Aorta (tissue), 5 donors: ENCODE data around the gene C21orf58. TPM values are rescaled to one million over a fixed set of nuclear protein-coding genes. Genes with fewer than 3 reads are reported as not detected.

Source experiments
- ATAC-seq: fragments of 200-7000 bp; cut with Tn5 transposase; one replicate; pipeline ENCODE4 v1.9.1; 2022; ENCODE audit warnings: moderate library complexity; ENCODE audit not compliant: low FRiP score
- DNase-seq, 2 donors: peaks; one replicate each; pipeline ENCODE4 v3.0.0-alpha.2; 2020
- H3K27ac ChIP-seq, 2 donors: one replicate each; pipeline ENCODE4 v1.5.1; 2013; ENCODE audit warnings: low read length in 2 of 2, mild to moderate bottlenecking in 2 of 2, moderate library complexity in 2 of 2, control low read depth in 1 of 2, inconsistent platforms in 1 of 2, low read depth in 1 of 2
- H3K27me3 ChIP-seq, 2 donors: one replicate each; pipeline ENCODE4 v1.6.1; 2013; ENCODE audit warnings: control low read depth in 1 of 2, low read length in 1 of 2, mild to moderate bottlenecking in 1 of 2, moderate library complexity in 1 of 2; ENCODE audit not compliant: insufficient read depth in 2 of 2, control insufficient read depth in 1 of 2
- H3K36me3 ChIP-seq, 2 donors: one replicate each; pipeline ENCODE4 v1.6.1; 2013; ENCODE audit warnings: control low read depth in 1 of 2, low read length in 1 of 2, mild to moderate bottlenecking in 1 of 2; ENCODE audit not compliant: insufficient read depth in 2 of 2, control insufficient read depth in 1 of 2
- H3K4me1 ChIP-seq, 2 donors: one replicate each; pipeline ENCODE4 v1.6.1; 2013; ENCODE audit warnings: low read length in 2 of 2, control low read depth in 1 of 2, mild to moderate bottlenecking in 1 of 2, moderate library complexity in 1 of 2; ENCODE audit not compliant: insufficient read depth in 2 of 2, control insufficient read depth in 1 of 2
- H3K4me3 ChIP-seq, 2 donors: one replicate each; pipeline ENCODE4 v1.5.1; 2013; ENCODE audit warnings: low read length in 2 of 2, control low read depth in 1 of 2, mild to moderate bottlenecking in 1 of 2
- H3K9me3 ChIP-seq: one replicate; pipeline ENCODE4 v1.6.1; 2013; ENCODE audit warnings: mild to moderate bottlenecking, low read length; ENCODE audit not compliant: control insufficient read depth
- WGBS, 2 donors: extraction: QIAGEN DNeasy Blood & Tissue Kit; methylation state at CpG; one replicate each; pipeline ENCODE4 v1.1.7; 2013; 5-methylcytosine and 5-hydroxymethylcytosine counted together
- intact Hi-C, 2 donors: fragments of 100-400 bp; cut with DNase I; formaldehyde crosslinking; loops; one replicate each; pipeline versions ENCODE4 v1.14.2 to v1.15.0; 2022
- polyA plus RNA-seq, 2 donors: library from polyadenylated mRNA; stranded (reverse); fragments of 200-250 nt; gene quantifications; one replicate each; pipeline ENCODE4 v1.2.3, GENCODE V29; 2013
- total RNA-seq, 2 donors: library from RNA; stranded (reverse); fragmentation: NEBNext Ultra II Directional; extraction: Animal tissue kit (Norgen Biotek cat#: 25700); gene quantifications; one replicate each; pipeline ENCODE4 v1.2.1, GENCODE V29; 2021
- donor health status: healthy with polysubstance abuse.
- donor health status: Bipolar disorder and iron deficiency.
- donor health status: DM: no; HTN: no; CAD: no.
- donor health status: DM: no; HTN: no; CAD: no.
- donor health status: DM: yes; HTN: yes; CAD: no.

C21orf58 gene
- total and polyA plus RNA-seq, 4 donors = 0.38 to 3.7 (median 1.7) TPM

- intact Hi-C loops = loop anchor here (5.0 kb wide), 2 partner anchors 37 to 58 kb away; partner anchors contain the start of genes C21orf58 (in 1 of the 2), LSS (in 1 of the 2) and PCNT (in 1 of the 2)
- peak within 1 kb of the TSS in 1 of 2 donors; percentile 93 for H3K27ac ChIP-seq
- H3K27me3 ChIP-seq = no peaks in the 10 kb centered on the region
- 28 to 30% methylated on average over 6 of the region's 6 CpGs for WGBS, 2 donors
- H3K4me3 ChIP-seq = peak within 1 kb of the TSS; percentile 63 to 92
- DNase-seq (no peak), ATAC-seq (no peak)
- peaks cover 0 to 7% of the 10 kb centered on the region in 2 donors for H3K4me1 ChIP-seq
- H3K9me3 ChIP-seq = no peaks in the 10 kb centered on the region
- peaks cover 0 to 2% of the 10 kb centered on the region in 2 donors for H3K36me3 ChIP-seq
These were observed 38.4 kb downstream of the C21orf58 start, which contains the start of gene MCM3AP for GRCh38 chr21:46285206-46285661. Gene MCM3AP (minus strand): TSS chr21:46285611. CDS start chr21:46285286, 325 bp downstream.

GRCh38 chr21:46284733-46285132, 38.9 kb downstream of the C21orf58 start:
- no peak overlapping the region for H3K27ac ChIP-seq
- no peak overlapping the region for H3K4me3 ChIP-seq
- H3K9me3 ChIP-seq = no peaks in the 10 kb centered on the region
- H3K36me3 ChIP-seq = peaks cover 2 to 4% of the 10 kb centered on the region in 2 donors
- intact Hi-C loops = loop anchor here (5.0 kb wide), 2 partner anchors 38 to 57 kb away; partner anchors contain the start of genes C21orf58 (in 1 of the 2), LSS (in 1 of the 2) and PCNT (in 1 of the 2)
- H3K27me3 ChIP-seq = no peaks in the 10 kb centered on the region
- ATAC-seq = no peak
- DNase-seq = no peak
- peaks cover 0 to 7% of the 10 kb centered on the region in 2 donors for H3K4me1 ChIP-seq
- WGBS, 2 donors = 85 to 86% methylated on average over 1 of the region's 1 CpG

GRCh38 chr21:46284077-46284644, 39.5 kb downstream of the C21orf58 start:
- WGBS, 2 donors = 67 to 69% methylated on average over 15 of the region's 15 CpGs

DNA sequence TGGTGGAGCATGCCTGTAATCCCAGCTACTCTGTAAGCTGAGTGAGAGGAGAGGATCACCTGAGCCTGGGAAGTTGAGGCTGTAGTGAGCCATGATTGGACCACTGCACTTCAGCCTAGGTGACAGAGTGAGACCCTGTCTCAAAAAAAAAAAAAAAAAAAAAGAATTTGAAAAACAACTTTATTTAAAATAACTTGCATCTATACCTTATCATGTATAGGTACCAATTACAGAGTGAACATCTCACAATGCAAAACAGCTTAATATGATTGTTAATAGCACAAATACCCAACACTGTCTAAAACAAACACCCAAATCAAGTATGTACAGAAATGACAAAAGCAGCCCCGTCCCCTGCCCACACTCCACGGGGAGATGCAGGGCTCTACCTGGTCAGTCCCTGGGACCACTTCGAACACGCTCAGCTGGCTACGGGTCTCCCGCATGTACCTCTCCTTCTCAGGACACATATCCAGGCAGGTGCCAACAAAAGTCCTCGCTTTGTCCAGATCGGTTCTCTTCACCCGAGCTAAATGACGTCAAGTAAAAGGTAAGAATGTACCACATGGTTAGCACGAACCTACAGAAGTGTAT, 48.8 kb downstream of the C21orf58 start:
- whole genome bisulfite sequencing, 2 donors = 90 to 92% methylated on average over 11 of the region's 11 CpGs
- ATAC-seq = no peak
- no peaks in the 10 kb centered on the region for H3K27me3 ChIP-seq
- no peak overlapping the region for H3K4me3 ChIP-seq
- DNase-seq = no peak
- H3K4me1 ChIP-seq = no peaks in the 10 kb centered on the region
- H3K27ac ChIP-seq = no peak overlapping the region
- no peaks in the 10 kb centered on the region for H3K9me3 ChIP-seq
- H3K36me3 ChIP-seq = peaks cover 0 to 26% of the 10 kb centered on the region in 2 donors
- intact Hi-C loops = no loop called here

More at GRCh38 chr21:46284077-46284644, 39.5 kb downstream of the C21orf58 start:
- H3K4me3 ChIP-seq = no peak overlapping the region
- DNase-seq (no peak), ATAC-seq (no peak)
- intact Hi-C loops = no loop called here
- H3K27me3 ChIP-seq = no peaks in the 10 kb centered on the region
- peaks cover 2 to 6% of the 10 kb centered on the region in 2 donors for H3K36me3 ChIP-seq
- no peak overlapping the region for H3K27ac ChIP-seq
- H3K4me1 ChIP-seq = peaks cover 0 to 7% of the 10 kb centered on the region in 2 donors
- no peaks in the 10 kb centered on the region for H3K9me3 ChIP-seq

- Histone ChIP-seq H3K4me1 (no peaks in the 10 kb centered on the region), H3K36me3 (peaks cover 0 to 26% of the 10 kb centered on the region in 2 donors), H3K27ac (no peak overlapping the region), H3K4me3 (no peak overlapping the region), H3K27me3 (no peaks in the 10 kb centered on the region), H3K9me3 (no peaks in the 10 kb centered on the region)
- DNase-seq (peak in 1 of 2 donors; percentile 63), ATAC-seq (no peak)
- intact Hi-C loops = no loop called here
- 95% methylated on average over 14 of the region's 14 CpGs for WGBS, 2 donors
These were observed 50.3 kb downstream of the C21orf58 start for GRCh38 chr21:46273341-46273740.

DNA sequence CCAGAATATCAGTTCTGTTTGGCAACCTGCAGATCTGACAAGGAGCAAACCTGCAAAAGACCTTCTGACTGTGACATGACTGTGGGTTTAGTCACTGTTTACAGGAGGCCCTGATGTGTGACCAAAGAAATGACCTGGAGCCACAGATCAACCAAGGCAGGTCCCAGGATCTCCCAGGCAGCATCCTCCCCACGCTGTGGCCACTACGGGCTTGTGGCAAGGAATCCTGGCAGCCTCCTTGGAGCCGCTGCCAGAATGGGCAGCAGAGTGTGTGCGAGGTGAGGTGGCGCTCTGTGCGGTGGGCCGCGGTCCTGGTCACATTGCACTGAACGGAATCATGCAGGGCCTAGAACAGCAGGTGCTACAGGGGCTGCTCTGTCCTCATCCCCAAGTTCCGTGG, 54.2 kb downstream of the C21orf58 start:
- Histone ChIP-seq H3K36me3 (peaks cover 0 to 19% of the 10 kb centered on the region in 2 donors), H3K4me1 (no peaks in the 10 kb centered on the region), H3K4me3 (no peak overlapping the region), H3K27ac (no peak overlapping the region), H3K27me3 (no peaks in the 10 kb centered on the region), H3K9me3 (no peaks in the 10 kb centered on the region)
- intact Hi-C loops = no loop called here
- 92 to 93% methylated on average over 10 of the region's 10 CpGs for WGBS, 2 donors
- no peak for DNase-seq
- ATAC-seq = no peak

DNA sequence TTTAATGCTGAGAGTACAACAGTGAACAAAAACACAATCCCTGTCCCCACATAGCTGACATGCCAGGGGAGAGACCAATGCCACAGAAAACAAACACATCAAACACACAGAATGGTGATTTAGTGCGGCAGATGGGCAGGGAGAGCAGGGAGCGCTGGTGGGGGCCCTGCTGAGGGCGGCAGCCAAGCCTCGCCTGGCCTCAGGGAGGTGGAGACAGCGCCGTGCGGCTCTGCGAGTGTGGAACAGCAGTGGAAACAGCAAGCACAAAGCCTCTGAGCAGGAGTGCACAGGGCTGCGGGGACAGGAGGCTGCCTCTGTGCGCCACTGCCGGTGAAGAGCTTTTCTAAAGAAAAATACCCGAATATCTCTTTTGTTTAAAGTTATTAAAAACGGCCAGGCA, 55.3 kb downstream of the C21orf58 start:
- Histone ChIP-seq H3K27ac (no peak overlapping the region), H3K4me3 (no peak overlapping the region), H3K4me1 (no peaks in the 10 kb centered on the region), H3K36me3 (peaks cover 0 to 15% of the 10 kb centered on the region in 2 donors), H3K9me3 (no peaks in the 10 kb centered on the region), H3K27me3 (no peaks in the 10 kb centered on the region)
- DNase-seq (no peak), ATAC-seq (no peak)
- 90 to 92% methylated on average over 13 of the region's 13 CpGs for WGBS, 2 donors
- intact Hi-C loops = no loop called here

DNA sequence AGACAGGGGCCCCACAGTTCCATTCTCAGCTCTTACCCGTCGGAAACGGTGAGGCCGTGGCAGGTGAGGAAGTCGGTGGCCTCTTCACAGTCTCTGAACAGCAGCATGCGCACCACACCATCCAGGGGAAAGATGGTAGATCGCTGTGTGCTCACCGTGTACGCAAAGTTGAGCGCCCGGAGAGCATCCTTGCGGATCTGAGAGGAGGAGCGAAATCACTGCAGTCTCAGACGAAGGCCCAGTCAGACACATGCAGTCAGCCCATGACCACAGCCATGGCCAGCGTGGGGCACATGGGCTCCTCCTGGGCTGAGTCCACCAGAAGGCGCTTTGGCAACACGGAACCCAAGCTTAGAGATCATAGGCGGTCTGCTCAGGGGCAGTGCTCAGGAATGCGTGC, 56.7 kb downstream of the C21orf58 start:
- intact Hi-C loops = no loop called here
- Histone ChIP-seq H3K4me1 (no peaks in the 10 kb centered on the region), H3K9me3 (no peaks in the 10 kb centered on the region), H3K27me3 (no peaks in the 10 kb centered on the region), H3K27ac (no peak overlapping the region), H3K36me3 (peaks cover 0 to 8% of the 10 kb centered on the region in 2 donors), H3K4me3 (no peak overlapping the region)
- WGBS, 2 donors = 90 to 91% methylated on average over 19 of the region's 19 CpGs
- DNase-seq (peak in 1 of 2 donors; percentile 66), ATAC-seq (no peak)
